Middle frontal gyrus (tissue), 1 donor: ENCODE results near the gene PCSK7.
"Not testable (repeated sequence)": the region's sequence is repeated elsewhere in the genome, so short reads cannot be mapped to it uniquely, and the experiment has no call there.

Source experiments
- DNase-seq: peaks from one replicate; pipeline ENCODE4 v3.0.0-alpha.2; 2015; ENCODE audit warnings: low spot score; ENCODE audit errors: extremely low spot score

The PCSK7 gene

GRCh38 chr11:117231842-117232091, at the start of gene PCSK7:
Gene PCSK7 (minus strand): TSS chr11:117232073. CDS start chr11:117229844, 2,229 bp downstream.
- no peak for DNase-seq

- no peak for DNase-seq
These were observed 49.3 kb upstream of the PCSK7 start for GRCh38 chr11:117281159-117281558.

- no peak for DNase-seq
These were observed 48.0 kb upstream of the PCSK7 start for GRCh38 chr11:117279711-117280376.

- no peak for DNase-seq
These were observed 46.5 kb upstream of the PCSK7 start for GRCh38 chr11:117278347-117278746.

GRCh38 chr11:117273550-117274289, 41.8 kb upstream of the PCSK7 start:
- DNase-seq = no peak

GRCh38 chr11:117272175-117272574, 40.3 kb upstream of the PCSK7 start:
- DNase-seq = not testable (repeated sequence)

- no peak for DNase-seq
These were observed 39.3 kb upstream of the PCSK7 start for GRCh38 chr11:117271208-117271607.

- DNase-seq = no peak
These were observed 38.0 kb upstream of the PCSK7 start for GRCh38 chr11:117269856-117270255.

GRCh38 chr11:117265745-117266144, 33.9 kb upstream of the PCSK7 start:
- no peak for DNase-seq

- not testable (repeated sequence) for DNase-seq
These were observed 32.9 kb upstream of the PCSK7 start for GRCh38 chr11:117264624-117265323.

GRCh38 chr11:117259417-117259816, 27.5 kb upstream of the PCSK7 start:
- no peak for DNase-seq

- DNase-seq = no peak
These were observed 26.7 kb upstream of the PCSK7 start for GRCh38 chr11:117258576-117258975.

GRCh38 chr11:117256573-117256972, 24.7 kb upstream of the PCSK7 start:
- DNase-seq = no peak

GRCh38 chr11:117255966-117256365, 24.1 kb upstream of the PCSK7 start:
- DNase-seq = no peak

- no peak for DNase-seq
These were observed 19.6 kb upstream of the PCSK7 start for GRCh38 chr11:117251506-117251905.

- no peak for DNase-seq
These were observed 17.7 kb upstream of the PCSK7 start for GRCh38 chr11:117249571-117249970.

- no peak for DNase-seq
These were observed 16.5 kb upstream of the PCSK7 start for GRCh38 chr11:117248341-117248740.

- DNase-seq = no peak
These were observed 7.4 kb upstream of the PCSK7 start for GRCh38 chr11:117239295-117239694.

GRCh38 chr11:117238221-117238620, 6.3 kb upstream of the PCSK7 start:
- no peak for DNase-seq

- DNase-seq = no peak
These were observed 1.1 kb upstream of the PCSK7 start for GRCh38 chr11:117232911-117233409.

GRCh38 chr11:117232092-117232878, 412 bp upstream of the PCSK7 start, which contains the start of gene RNF214:
Gene RNF214 (plus strand): TSS chr11:117232671. CDS start chr11:117234273, 1,602 bp downstream.
- DNase-seq = peak; percentile 65
